Measurements from ENCODE around the gene GNAZ. TPM values are rescaled to one million over a fixed set of nuclear protein-coding genes. Genes with fewer than 3 reads are reported as not detected.

GNAZ gene
- total and polyA plus RNA-seq, 4 donors, result 0.21 to 2.2 (median 0.38) TPM

DNA sequence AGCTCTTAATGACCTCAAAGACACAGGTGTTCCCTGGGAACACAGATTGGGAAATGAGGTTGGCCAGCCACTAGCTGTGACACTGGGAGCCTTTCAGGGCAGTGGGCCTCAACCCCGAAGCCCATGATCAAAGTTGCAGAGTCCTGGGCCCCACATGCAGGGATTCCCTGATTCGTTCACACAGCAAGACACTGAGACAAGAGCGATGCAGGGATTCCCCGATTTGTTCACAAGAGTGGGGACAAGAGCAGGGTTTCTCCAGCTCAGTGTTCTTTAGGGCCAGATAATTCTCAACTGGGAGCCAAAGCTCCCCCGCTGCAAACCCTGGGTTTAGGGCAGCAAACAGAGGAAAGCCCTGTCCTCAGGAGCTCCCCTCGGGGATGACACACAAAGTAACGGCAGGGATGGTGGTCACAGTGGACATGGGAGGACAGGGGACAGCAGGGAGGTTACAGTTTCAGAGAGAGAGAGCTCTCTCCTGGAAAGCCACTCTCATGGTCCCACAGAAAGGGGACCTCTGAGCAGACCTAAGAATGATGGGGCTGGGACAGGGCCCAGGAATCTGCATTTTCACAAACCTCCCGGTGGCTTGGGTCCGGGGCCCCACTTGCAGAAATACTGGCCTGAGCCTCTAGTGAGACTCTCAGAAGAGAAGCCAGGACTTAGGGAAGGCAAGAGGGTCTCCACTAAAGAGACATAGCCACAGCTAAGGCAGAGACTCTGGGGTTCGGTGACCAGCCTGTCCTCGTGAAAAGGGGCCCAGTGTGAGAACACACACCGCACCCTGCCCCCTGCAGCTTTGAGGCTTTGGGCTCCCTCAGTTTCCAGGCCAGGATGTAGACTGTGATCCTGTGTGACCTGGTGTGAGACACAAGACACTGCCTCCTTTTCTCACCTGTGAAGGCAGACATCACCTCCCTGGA lies 7.4 kb upstream of the GNAZ start:
- WGBS, result 93% methylated on average over 12 of the region's 12 CpGs
- peak; percentile 12 for DNase-seq (ENCODE audit: low spot score)
- no peak overlapping the region for H3K9ac ChIP-seq (ENCODE audit: low read depth in 1 of 2, low read length in 2 of 2)
- no peak overlapping the region for H3K27ac ChIP-seq (ENCODE audit: low read depth in 1 of 2, low read length in 2 of 2)
- H3K27me3 ChIP-seq (ENCODE audit: control insufficient read depth in 4 of 4, insufficient read depth in 4 of 4, low read length in 3 of 4), result no peaks in the 10 kb centered on the region
- H3K4me3 ChIP-seq (ENCODE audit: low read depth in 1 of 3, low read length in 3 of 3), result no peak overlapping the region
- no peaks in the 10 kb centered on the region for H3K9me3 ChIP-seq (ENCODE audit: control insufficient read depth in 4 of 4, low read length in 3 of 4)
- no peaks in the 10 kb centered on the region for H3K36me3 ChIP-seq (ENCODE audit: control insufficient read depth in 4 of 4, insufficient read depth in 3 of 4, low read depth in 1 of 4, low read length in 3 of 4)
- H3K4me1 ChIP-seq (ENCODE audit: control insufficient read depth in 4 of 4, insufficient read depth in 4 of 4, low read length in 3 of 4), result no peaks in the 10 kb centered on the region
- TF ChIP-seq FOXA1 (IDR thresholded peaks at IDR 0.05) (no peak), YY1 (IDR thresholded peaks at IDR 0.05) (no peak), RAD21 (IDR thresholded peaks at IDR 0.05) (no peak), HNF4A (conservative IDR thresholded peaks at IDR 0.05) (no peak), EGR1 (IDR thresholded peaks at IDR 0.05; ENCODE audit: low read depth in 2 of 2) (no peak), FOXA2 (IDR thresholded peaks at IDR 0.05) (no peak), SP1 (IDR thresholded peaks at IDR 0.05) (no peak), NR2F2 (IDR thresholded peaks at IDR 0.05) (no peak), GABPA (IDR thresholded peaks at IDR 0.05 in 1 of 2, conservative IDR thresholded peaks at IDR 0.05 in 1 of 2) (no peak), HNF4G (IDR thresholded peaks at IDR 0.05) (no peak), TAF1 (conservative IDR thresholded peaks at IDR 0.05) (no peak), JUND (IDR thresholded peaks at IDR 0.05) (no peak), RXRA (IDR thresholded peaks at IDR 0.05) (no peak)
- TF ChIP-seq, protein P1, sequence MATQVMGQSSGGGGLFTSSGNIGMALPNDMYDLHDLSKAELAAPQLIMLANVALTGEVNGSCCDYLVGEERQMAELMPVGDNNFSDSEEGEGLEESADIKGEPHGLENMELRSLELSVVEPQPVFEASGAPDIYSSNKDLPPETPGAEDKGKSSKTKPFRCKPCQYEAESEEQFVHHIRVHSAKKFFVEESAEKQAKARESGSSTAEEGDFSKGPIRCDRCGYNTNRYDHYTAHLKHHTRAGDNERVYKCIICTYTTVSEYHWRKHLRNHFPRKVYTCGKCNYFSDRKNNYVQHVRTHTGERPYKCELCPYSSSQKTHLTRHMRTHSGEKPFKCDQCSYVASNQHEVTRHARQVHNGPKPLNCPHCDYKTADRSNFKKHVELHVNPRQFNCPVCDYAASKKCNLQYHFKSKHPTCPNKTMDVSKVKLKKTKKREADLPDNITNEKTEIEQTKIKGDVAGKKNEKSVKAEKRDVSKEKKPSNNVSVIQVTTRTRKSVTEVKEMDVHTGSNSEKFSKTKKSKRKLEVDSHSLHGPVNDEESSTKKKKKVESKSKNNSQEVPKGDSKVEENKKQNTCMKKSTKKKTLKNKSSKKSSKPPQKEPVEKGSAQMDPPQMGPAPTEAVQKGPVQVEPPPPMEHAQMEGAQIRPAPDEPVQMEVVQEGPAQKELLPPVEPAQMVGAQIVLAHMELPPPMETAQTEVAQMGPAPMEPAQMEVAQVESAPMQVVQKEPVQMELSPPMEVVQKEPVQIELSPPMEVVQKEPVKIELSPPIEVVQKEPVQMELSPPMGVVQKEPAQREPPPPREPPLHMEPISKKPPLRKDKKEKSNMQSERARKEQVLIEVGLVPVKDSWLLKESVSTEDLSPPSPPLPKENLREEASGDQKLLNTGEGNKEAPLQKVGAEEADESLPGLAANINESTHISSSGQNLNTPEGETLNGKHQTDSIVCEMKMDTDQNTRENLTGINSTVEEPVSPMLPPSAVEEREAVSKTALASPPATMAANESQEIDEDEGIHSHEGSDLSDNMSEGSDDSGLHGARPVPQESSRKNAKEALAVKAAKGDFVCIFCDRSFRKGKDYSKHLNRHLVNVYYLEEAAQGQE (IDR thresholded peaks at IDR 0.05), result no peak
- TF ChIP-seq, protein P2, sequence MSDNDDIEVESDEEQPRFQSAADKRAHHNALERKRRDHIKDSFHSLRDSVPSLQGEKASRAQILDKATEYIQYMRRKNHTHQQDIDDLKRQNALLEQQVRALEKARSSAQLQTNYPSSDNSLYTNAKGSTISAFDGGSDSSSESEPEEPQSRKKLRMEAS (IDR thresholded peaks at IDR 0.05), result no peak
- TF ChIP-seq, protein P3, sequence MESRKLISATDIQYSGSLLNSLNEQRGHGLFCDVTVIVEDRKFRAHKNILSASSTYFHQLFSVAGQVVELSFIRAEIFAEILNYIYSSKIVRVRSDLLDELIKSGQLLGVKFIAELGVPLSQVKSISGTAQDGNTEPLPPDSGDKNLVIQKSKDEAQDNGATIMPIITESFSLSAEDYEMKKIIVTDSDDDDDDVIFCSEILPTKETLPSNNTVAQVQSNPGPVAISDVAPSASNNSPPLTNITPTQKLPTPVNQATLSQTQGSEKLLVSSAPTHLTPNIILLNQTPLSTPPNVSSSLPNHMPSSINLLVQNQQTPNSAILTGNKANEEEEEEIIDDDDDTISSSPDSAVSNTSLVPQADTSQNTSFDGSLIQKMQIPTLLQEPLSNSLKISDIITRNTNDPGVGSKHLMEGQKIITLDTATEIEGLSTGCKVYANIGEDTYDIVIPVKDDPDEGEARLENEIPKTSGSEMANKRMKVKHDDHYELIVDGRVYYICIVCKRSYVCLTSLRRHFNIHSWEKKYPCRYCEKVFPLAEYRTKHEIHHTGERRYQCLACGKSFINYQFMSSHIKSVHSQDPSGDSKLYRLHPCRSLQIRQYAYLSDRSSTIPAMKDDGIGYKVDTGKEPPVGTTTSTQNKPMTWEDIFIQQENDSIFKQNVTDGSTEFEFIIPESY (IDR thresholded peaks at IDR 0.05), result no peak
- TF ChIP-seq, protein P4, sequence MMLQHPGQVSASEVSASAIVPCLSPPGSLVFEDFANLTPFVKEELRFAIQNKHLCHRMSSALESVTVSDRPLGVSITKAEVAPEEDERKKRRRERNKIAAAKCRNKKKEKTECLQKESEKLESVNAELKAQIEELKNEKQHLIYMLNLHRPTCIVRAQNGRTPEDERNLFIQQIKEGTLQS (IDR thresholded peaks at IDR 0.05), result no peak
- TF ChIP-seq, protein P5, sequence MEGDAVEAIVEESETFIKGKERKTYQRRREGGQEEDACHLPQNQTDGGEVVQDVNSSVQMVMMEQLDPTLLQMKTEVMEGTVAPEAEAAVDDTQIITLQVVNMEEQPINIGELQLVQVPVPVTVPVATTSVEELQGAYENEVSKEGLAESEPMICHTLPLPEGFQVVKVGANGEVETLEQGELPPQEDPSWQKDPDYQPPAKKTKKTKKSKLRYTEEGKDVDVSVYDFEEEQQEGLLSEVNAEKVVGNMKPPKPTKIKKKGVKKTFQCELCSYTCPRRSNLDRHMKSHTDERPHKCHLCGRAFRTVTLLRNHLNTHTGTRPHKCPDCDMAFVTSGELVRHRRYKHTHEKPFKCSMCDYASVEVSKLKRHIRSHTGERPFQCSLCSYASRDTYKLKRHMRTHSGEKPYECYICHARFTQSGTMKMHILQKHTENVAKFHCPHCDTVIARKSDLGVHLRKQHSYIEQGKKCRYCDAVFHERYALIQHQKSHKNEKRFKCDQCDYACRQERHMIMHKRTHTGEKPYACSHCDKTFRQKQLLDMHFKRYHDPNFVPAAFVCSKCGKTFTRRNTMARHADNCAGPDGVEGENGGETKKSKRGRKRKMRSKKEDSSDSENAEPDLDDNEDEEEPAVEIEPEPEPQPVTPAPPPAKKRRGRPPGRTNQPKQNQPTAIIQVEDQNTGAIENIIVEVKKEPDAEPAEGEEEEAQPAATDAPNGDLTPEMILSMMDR (IDR thresholded peaks at IDR 0.05; ENCODE audit: low read depth, low read length, missing input control), result no peak
